Measurements from ENCODE around the gene SIAE.

Gene SIAE

GRCh38 chr11:124623861-124624525 is 49.5 kb downstream of the SIAE start (continued):
- TF ChIP-seq POU6F1 (CRISPR knock-in tag; IDR thresholded peaks at IDR 0.05; ENCODE audit: borderline replicate concordance, low read depth), result no peak
- no peak for TF ChIP-seq PPARA (CRISPR knock-in tag; IDR thresholded peaks at IDR 0.05; ENCODE audit: borderline replicate concordance)
- TF ChIP-seq BACH2 (CRISPR knock-in tag; IDR thresholded peaks at IDR 0.05; ENCODE audit: borderline replicate concordance), result no peak
- TF ChIP-seq GLIS3 (CRISPR knock-in tag; IDR thresholded peaks at IDR 0.05), result no peak
- no peak for TF ChIP-seq CSDC2 (CRISPR knock-in tag; IDR thresholded peaks at IDR 0.05)
- TF ChIP-seq SNAI2 (CRISPR knock-in tag; IDR thresholded peaks at IDR 0.05), result no peak

GRCh38 chr11:124622531-124623451 is 50.7 kb downstream of the SIAE start, which contains the start of gene TBRG1:
TBRG1 (plus strand) TSS chr11:124622864; CDS start chr11:124623084, 220 bp downstream.
- peak; percentile 65; the same call in 1 of the 2 replicates for TF ChIP-seq TSHZ2 (CRISPR knock-in tag; IDR thresholded peaks at IDR 0.05)
- TF ChIP-seq, protein P1, sequence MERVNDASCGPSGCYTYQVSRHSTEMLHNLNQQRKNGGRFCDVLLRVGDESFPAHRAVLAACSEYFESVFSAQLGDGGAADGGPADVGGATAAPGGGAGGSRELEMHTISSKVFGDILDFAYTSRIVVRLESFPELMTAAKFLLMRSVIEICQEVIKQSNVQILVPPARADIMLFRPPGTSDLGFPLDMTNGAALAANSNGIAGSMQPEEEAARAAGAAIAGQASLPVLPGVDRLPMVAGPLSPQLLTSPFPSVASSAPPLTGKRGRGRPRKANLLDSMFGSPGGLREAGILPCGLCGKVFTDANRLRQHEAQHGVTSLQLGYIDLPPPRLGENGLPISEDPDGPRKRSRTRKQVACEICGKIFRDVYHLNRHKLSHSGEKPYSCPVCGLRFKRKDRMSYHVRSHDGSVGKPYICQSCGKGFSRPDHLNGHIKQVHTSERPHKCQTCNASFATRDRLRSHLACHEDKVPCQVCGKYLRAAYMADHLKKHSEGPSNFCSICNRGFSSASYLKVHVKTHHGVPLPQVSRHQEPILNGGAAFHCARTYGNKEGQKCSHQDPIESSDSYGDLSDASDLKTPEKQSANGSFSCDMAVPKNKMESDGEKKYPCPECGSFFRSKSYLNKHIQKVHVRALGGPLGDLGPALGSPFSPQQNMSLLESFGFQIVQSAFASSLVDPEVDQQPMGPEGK (CRISPR knock-in tag; IDR thresholded peaks at IDR 0.05; ENCODE audit: borderline replicate concordance), result no peak
- TF ChIP-seq CSRNP3 (CRISPR knock-in tag; IDR thresholded peaks at IDR 0.05), result 0 out of 2 replicates have a peak, but pooled peaks have one; percentile 38
- TF ChIP-seq GLIS3 (CRISPR knock-in tag; IDR thresholded peaks at IDR 0.05), result no peak; the same call in 1 of the 2 replicates
- 0 out of 2 replicates have a peak, but pooled peaks have one; percentile 62 for TF ChIP-seq CSDC2 (CRISPR knock-in tag; IDR thresholded peaks at IDR 0.05)
- ATAC-seq, result peak; percentile 99

GRCh38 chr11:124618863-124619262 is 54.7 kb downstream of the SIAE start:
- ATAC-seq, result no peak
- TF ChIP-seq ARNTL (CRISPR knock-in tag; IDR thresholded peaks at IDR 0.05; ENCODE audit: borderline replicate concordance, low read depth) (no peak), TOX (CRISPR knock-in tag; IDR thresholded peaks at IDR 0.05; ENCODE audit: borderline replicate concordance) (no peak), ISL1 (CRISPR knock-in tag; IDR thresholded peaks at IDR 0.05) (no peak)

DNA sequence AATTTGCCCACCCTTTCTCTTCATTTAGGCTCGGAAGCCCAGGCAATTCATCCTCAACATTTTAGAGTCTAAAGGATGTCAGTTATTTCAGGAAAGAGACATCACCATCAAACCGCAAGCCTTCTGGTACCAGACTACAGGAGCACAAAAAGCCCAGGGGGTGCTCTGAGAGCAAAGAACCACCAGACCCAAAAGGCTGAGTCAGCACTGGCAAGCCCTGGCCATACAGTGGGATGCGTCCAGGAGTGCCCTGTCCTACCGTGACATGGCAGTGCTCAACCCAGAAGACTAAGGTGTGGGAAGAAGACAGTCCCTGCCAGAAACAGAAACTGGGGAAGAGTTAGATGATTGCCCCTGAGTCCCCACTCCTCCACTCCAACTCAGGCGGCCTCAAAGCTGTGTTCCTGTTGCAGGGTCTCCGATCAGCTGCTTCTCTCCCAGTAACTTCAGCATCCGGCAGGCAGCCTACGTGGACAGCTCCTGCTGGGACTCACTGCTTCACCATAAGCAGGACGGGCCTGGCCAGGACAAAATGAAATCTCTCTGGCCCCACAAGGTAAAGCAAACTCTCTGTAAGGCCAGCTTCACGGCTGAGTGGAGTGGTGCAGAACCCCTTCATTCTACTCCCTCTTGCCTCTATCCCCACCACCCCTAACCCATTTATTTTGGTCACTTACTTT is 60.8 kb downstream of the SIAE start:
- peak; percentile 32 for ATAC-seq
- TF ChIP-seq RARB (CRISPR knock-in tag; IDR thresholded peaks at IDR 0.05), result no peak
- no peak for TF ChIP-seq OSR1 (CRISPR knock-in tag; IDR thresholded peaks at IDR 0.05)
- no peak for TF ChIP-seq TSHZ2 (CRISPR knock-in tag; IDR thresholded peaks at IDR 0.05)
- no peak for TF ChIP-seq ESRRG (CRISPR knock-in tag; IDR thresholded peaks at IDR 0.05)
- no peak for TF ChIP-seq ARNTL (CRISPR knock-in tag; IDR thresholded peaks at IDR 0.05; ENCODE audit: borderline replicate concordance, low read depth)
- TF ChIP-seq GLIS3 (CRISPR knock-in tag; IDR thresholded peaks at IDR 0.05), result no peak
- no peak for TF ChIP-seq ZNF70 (CRISPR knock-in tag; IDR thresholded peaks at IDR 0.05)
- no peak for TF ChIP-seq ZC3H10 (CRISPR knock-in tag; IDR thresholded peaks at IDR 0.05)
- TF ChIP-seq ZFP30 (CRISPR knock-in tag; IDR thresholded peaks at IDR 0.05), result no peak
- TF ChIP-seq CSDC2 (CRISPR knock-in tag; IDR thresholded peaks at IDR 0.05), result no peak
- no peak for TF ChIP-seq ZNF8 (CRISPR knock-in tag; IDR thresholded peaks at IDR 0.05)
- no peak for TF ChIP-seq ZNF565 (CRISPR knock-in tag; conservative IDR thresholded peaks at IDR 0.05; ENCODE audit: low read depth)
- TF ChIP-seq POU6F1 (CRISPR knock-in tag; IDR thresholded peaks at IDR 0.05; ENCODE audit: borderline replicate concordance, low read depth), result no peak
- no peak for TF ChIP-seq BACH2 (CRISPR knock-in tag; IDR thresholded peaks at IDR 0.05; ENCODE audit: borderline replicate concordance)
- no peak for TF ChIP-seq SNAI2 (CRISPR knock-in tag; IDR thresholded peaks at IDR 0.05)

Measured in SK-N-SH treated with all-trans-retinoic acid at 6 μM for 48 hours (cell line).